Measurements from ENCODE around the gene CDC5L.
A peak's percentile ranks its signal among the peaks of the same experiment; 100 is the strongest.

CDC5L gene

DNA sequence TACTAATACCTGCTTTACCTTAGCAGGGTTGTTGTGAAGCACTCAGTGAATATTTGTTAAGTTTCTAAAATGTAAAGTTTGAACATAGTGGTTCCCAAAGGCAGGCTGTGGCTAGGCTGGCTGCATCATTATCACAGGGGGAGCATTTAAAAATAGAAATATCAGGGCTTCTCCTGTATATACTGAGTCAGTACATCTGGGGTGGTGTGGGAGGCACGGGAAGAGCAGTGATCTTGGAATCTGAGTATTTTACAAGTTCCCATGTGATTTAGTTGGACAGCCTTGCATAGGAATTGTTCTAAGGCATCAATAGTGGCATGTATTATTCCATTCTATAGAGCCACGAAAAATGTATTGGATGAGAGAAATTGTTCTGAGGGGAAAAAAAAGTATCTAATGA, 8.0 kb downstream of the CDC5L start:
- Mint-ChIP-seq H3K9me3 (no peaks in the 10 kb centered on the region), H3K36me3 (peaks cover 78% of the 10 kb centered on the region), H3K27me3 (no peaks in the 10 kb centered on the region), H3K4me3 (no peak overlapping the region), H3K27ac (no peak overlapping the region), H3K4me1 (peaks cover 24% of the 10 kb centered on the region)
- ATAC-seq = no peak

DNA sequence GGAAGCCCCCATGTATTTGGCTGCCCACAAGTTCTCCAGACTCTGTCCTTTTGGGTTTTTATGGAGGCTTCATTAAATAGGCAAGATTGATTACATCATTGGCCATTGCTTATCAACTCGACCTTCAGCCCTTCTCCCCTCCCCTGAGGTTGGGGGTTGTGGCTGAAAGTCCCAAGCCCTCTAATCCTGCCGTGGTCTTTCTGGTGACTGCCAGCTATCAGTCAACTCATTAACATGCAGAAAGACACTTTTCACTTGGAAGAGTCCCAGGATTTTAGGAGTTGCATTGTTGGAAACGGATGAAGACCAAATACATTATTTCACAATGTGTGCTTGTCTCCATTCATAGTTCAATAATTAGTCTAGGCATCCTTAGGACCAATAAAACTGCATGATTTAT, 9.5 kb downstream of the CDC5L start:
- H3K36me3 Mint-ChIP-seq = peaks cover 78% of the 10 kb centered on the region
- ATAC-seq = no peak
- peaks cover 16% of the 10 kb centered on the region for H3K4me1 Mint-ChIP-seq
- no peak overlapping the region for H3K27ac Mint-ChIP-seq
- no peak overlapping the region for H3K4me3 Mint-ChIP-seq
- H3K27me3 Mint-ChIP-seq = no peaks in the 10 kb centered on the region
- H3K9me3 Mint-ChIP-seq = no peaks in the 10 kb centered on the region

DNA sequence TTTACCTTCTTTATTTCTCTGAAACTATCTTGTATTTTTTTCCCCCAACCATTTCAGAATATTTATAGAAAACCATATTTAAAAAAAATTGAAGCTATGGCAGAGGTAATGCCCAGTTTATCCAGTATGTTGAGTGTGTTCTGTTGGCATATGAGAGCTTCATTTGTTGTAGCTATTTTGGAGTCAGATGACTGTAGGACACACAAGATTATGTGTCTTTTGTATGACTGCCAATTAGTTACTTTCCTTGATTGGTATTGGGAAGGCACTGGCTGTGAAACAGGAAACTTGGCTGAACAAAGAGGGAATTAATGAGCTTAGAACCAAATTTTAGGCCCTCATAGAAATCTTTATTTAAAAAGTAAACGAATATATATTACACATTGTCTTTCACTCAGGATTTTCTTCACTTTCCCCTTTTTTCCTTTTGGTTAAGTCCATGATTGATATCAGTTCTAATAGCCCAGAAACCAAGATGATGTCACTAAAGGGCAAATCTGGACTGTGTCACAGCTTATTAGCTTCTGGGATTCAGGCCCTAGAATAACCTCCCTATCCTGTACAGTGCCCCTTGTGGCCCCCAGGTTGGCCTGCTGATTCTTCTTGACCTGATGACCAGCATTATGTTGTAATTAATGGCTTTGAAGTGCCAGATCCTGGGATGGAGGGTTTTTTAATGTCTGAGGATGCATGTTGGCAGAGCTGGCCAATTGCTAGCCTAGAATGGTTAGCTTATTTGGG, 10.1 kb downstream of the CDC5L start:
- no peaks in the 10 kb centered on the region for H3K9me3 Mint-ChIP-seq
- H3K27me3 Mint-ChIP-seq = no peaks in the 10 kb centered on the region
- no peak for ATAC-seq
- no peak overlapping the region for H3K4me3 Mint-ChIP-seq
- H3K36me3 Mint-ChIP-seq = peaks cover 76% of the 10 kb centered on the region
- no peak overlapping the region for H3K27ac Mint-ChIP-seq
- H3K4me1 Mint-ChIP-seq = peaks cover 13% of the 10 kb centered on the region

DNA sequence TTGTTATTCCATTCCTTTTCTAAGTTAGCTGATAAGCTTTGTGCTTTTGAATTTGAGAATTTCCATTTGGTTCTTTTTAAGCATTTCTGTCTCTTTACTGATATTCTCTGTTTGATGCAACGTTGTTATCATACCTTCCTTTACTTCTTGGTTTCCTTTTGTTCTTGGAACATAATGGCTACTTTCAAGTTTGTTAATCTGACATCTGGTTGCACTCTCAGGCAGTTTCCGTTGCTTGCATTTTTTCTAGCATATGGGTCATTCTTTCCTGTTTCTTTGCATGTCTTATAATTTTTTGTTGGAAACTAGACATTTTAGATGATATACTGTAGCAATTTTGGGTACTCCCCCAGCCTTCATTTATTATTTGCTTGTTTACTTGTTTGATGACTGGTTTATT, 12.5 kb downstream of the CDC5L start:
- no peak overlapping the region for H3K27ac Mint-ChIP-seq

DNA sequence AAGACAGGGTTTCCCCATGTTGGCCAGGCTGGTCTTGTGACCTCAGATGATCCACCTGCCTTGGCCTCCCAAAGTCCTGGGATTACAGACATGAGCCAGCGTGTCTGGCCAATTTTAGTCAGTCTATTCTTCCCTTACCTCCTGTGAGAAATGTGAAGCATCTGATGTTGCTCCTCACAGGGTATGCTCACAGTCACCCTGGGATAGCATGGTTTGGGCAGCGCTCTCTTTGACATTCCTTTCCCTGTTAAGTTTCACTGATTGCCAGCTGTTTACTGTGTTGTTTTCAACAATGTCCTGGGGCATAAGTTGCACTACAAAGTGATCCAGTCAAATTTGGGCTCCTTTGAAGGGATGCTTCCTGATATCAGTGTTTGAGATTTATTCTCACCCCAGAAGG, 13.1 kb downstream of the CDC5L start:
- no peak for ATAC-seq
- Mint-ChIP-seq H3K4me3 (no peak overlapping the region), H3K9me3 (no peaks in the 10 kb centered on the region), H3K27me3 (no peaks in the 10 kb centered on the region), H3K27ac (no peak overlapping the region), H3K36me3 (peaks cover 70% of the 10 kb centered on the region), H3K4me1 (peaks cover 13% of the 10 kb centered on the region)

More for the DNA sequence above, 12.5 kb downstream of the CDC5L start:
- peaks cover 13% of the 10 kb centered on the region for H3K4me1 Mint-ChIP-seq
- ATAC-seq = no peak
- peaks cover 70% of the 10 kb centered on the region for H3K36me3 Mint-ChIP-seq
- H3K9me3 Mint-ChIP-seq = no peaks in the 10 kb centered on the region
- H3K27me3 Mint-ChIP-seq = no peaks in the 10 kb centered on the region
- H3K4me3 Mint-ChIP-seq = no peak overlapping the region

DNA sequence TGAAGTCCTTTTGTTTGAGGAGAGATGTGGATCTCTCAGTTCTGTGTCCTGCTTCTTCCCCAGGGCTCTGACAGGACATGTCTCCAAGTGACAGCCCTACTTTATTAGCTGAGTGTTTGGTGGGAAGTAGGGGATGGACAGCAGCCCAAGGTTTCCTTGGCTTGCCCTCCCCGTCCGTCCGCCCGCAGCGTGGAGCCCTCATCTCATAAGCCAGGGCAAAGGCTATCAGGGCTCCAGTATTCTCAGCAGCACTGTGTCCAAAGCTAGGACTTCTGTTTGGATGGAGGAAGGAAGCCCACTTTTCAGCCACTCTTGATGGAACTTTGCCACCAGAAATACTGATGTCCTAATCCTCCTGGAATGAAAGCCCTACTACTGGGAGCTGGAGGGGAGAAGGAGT, 13.6 kb downstream of the CDC5L start:
- ATAC-seq = no peak
- peaks cover 13% of the 10 kb centered on the region for H3K4me1 Mint-ChIP-seq
- H3K4me3 Mint-ChIP-seq = no peak overlapping the region
- no peaks in the 10 kb centered on the region for H3K27me3 Mint-ChIP-seq
- H3K36me3 Mint-ChIP-seq = peaks cover 71% of the 10 kb centered on the region
- no peaks in the 10 kb centered on the region for H3K9me3 Mint-ChIP-seq
- H3K27ac Mint-ChIP-seq = no peak overlapping the region

DNA sequence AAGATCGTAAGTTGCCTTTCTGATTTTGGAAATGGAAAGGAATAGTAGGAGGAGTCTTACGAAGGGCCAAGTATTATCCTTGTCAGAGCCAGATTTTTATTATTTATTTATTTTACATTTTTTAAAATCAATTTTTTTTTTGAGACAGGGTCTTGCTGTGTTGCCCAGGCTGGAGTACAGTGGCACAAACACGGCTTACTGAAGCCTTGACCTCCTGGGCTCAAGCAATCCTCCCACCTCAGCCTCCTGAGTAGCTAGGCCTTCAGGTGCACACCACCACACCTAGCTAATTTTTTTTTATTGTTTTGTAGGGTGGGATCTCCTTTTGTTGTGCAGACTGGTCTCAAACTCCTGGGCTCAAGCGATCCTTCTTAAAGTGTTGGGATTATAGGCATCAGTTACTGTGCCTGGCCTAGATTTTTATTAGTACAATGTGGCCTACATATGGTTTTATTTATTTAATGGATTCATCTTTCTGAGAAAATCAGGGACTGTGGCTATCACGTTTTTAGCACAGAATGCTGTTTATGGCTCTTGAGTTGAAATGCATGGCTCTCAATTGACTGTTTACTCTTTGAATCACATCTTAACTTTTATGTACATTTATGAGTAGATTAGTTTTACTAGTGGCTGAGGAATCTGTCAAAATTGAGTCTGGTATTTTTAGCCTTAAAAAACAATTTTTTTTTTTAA, 16.7 kb downstream of the CDC5L start:
- Mint-ChIP-seq H3K36me3 (peaks cover 77% of the 10 kb centered on the region), H3K9me3 (no peaks in the 10 kb centered on the region), H3K4me1 (peaks cover 5% of the 10 kb centered on the region), H3K27ac (no peak overlapping the region), H3K27me3 (no peaks in the 10 kb centered on the region), H3K4me3 (no peak overlapping the region)
- no peak for ATAC-seq

DNA sequence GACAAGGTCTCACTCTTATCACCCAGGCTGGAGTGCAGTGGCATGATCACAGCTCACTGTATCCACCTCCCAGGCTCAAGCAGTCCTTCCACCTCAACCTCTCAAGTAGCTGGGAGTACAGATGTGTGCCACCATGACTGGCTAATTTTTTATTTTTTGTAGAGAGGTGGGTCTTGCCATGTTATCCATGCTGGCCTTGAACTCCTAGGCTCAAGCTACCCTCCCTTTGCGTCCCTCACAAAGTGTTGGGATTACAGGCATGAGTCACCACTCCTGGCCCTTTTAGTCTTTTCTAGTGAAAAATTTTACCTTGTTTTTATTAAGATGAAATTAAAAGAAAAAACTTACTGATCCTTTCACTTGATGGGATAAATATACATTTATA, 17.2 kb downstream of the CDC5L start:
- no peak for ATAC-seq
- H3K27me3 Mint-ChIP-seq = no peaks in the 10 kb centered on the region
- no peak overlapping the region for H3K4me3 Mint-ChIP-seq
- H3K36me3 Mint-ChIP-seq = peaks cover 77% of the 10 kb centered on the region
- H3K9me3 Mint-ChIP-seq = no peaks in the 10 kb centered on the region
- no peak overlapping the region for H3K27ac Mint-ChIP-seq
- H3K4me1 Mint-ChIP-seq = peaks cover under 1% of the 10 kb centered on the region

DNA sequence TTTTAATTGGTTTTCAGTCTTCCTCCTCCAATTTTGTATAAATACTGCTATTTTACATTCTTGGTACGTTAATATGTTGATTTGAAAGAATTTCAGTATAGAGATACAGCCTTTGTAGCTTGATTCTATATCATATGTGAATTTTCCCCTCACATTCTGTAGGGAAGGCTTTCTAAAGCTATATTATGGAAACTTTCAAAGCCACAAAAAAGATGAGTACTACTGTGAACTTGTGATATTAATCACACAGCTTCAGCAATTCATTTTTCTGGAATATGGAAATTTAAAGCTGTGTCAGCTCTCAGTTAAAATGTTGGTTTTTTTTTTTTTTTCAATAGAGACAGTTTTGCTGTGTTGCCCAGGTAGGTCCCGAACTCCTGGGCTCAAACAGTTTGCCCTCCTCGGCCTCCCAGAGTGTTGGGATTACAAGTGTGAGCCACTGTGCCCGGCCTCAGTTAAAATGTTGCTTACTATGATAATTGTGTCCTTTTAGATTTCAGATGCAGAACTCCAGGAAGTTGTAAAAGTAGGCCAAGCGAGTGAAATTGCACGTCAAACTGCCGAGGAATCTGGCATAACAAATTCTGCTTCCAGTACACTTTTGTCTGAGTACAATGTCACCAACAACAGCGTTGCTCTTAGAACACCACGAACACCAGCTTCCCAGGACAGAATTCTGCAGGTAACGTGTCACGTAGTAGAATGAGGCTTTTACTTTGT, 20.6 kb downstream of the CDC5L start:
- ATAC-seq = no peak
- no peak overlapping the region for H3K4me3 Mint-ChIP-seq
- no peaks in the 10 kb centered on the region for H3K27me3 Mint-ChIP-seq
- peaks cover 91% of the 10 kb centered on the region for H3K36me3 Mint-ChIP-seq
- H3K4me1 Mint-ChIP-seq = peaks cover 15% of the 10 kb centered on the region
- H3K9me3 Mint-ChIP-seq = peaks cover 3% of the 10 kb centered on the region
- H3K27ac Mint-ChIP-seq = no peak overlapping the region

DNA sequence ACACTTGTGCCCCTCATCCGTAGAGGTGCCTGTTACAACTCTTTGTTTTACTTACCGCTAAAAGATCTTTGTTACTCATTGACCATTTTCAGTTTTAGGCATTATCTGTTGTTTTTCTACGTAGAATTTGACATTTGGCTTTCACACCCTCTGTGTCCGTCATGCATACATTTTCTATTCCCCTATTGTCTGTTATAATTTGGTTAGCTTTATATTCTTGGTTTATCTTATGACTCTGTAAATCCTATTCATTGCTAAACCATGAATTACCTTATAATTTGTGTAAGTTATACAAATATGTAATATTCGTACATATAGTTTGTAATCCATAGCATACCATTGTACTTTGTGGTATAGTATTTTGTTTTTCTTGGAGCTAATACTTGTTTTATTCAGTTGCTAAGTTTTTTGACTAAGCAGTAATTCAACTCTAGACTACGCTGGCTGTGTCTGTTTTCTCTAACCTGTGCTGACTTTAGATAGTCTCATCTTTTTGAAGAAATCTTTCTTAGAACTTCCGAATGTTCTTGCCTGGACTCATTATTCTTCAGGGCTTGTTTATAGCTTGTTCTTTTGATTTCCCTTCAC, 21.8 kb downstream of the CDC5L start:
- no peak overlapping the region for H3K27ac Mint-ChIP-seq
- H3K36me3 Mint-ChIP-seq = peaks cover 93% of the 10 kb centered on the region
- H3K9me3 Mint-ChIP-seq = peaks cover 3% of the 10 kb centered on the region
- H3K4me1 Mint-ChIP-seq = peaks cover 20% of the 10 kb centered on the region
- no peak overlapping the region for H3K4me3 Mint-ChIP-seq
- H3K27me3 Mint-ChIP-seq = no peaks in the 10 kb centered on the region
- ATAC-seq = no peak

DNA sequence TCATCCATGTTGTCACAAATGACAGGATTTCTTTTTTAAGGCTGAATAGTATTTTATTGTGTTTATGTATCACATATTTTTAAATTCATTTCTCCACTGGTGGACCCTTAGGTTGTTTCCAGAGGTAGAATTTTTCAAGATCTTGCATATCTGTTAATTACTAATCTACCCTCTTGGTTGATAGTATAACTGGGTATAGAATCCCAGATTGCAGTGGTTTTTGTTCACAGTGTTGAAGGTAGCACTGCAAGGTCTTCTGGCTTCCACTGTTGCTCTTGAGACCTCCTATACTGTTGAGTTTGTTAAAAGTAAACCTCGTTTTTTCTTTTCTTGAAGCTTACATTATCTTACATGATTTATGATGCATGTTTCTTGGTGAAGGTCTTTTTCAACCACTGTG, 22.9 kb downstream of the CDC5L start:
- Mint-ChIP-seq H3K4me3 (no peak overlapping the region), H3K27me3 (no peaks in the 10 kb centered on the region), H3K9me3 (peaks cover 3% of the 10 kb centered on the region), H3K36me3 (peaks cover 96% of the 10 kb centered on the region), H3K27ac (no peak overlapping the region), H3K4me1 (peaks cover 31% of the 10 kb centered on the region)
- ATAC-seq = no peak

DNA sequence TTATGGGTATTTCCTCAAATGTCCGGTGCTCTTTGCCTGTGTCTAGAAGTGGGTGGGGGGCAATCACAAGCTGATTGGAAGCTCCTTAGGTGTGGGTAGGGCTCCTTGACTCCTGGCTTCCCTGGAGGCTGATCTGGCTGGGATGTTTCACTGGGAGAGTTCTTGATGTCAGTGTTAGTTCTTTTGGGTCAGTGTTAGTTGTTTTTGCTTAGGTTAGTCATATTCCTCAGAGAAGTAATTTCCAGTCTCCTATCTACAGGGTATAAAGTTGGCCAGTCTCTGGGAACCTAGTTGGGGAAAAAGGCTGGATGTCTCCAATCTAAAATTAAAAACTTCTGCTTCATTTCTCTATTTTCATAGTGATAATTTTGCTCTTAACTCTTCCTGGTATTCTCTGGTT, 23.6 kb downstream of the CDC5L start:
- Mint-ChIP-seq H3K27ac (no peak overlapping the region), H3K4me1 (peaks cover 39% of the 10 kb centered on the region), H3K27me3 (no peaks in the 10 kb centered on the region), H3K4me3 (no peak overlapping the region), H3K36me3 (peaks cover 96% of the 10 kb centered on the region), H3K9me3 (peaks cover 3% of the 10 kb centered on the region)
- ATAC-seq = no peak

DNA sequence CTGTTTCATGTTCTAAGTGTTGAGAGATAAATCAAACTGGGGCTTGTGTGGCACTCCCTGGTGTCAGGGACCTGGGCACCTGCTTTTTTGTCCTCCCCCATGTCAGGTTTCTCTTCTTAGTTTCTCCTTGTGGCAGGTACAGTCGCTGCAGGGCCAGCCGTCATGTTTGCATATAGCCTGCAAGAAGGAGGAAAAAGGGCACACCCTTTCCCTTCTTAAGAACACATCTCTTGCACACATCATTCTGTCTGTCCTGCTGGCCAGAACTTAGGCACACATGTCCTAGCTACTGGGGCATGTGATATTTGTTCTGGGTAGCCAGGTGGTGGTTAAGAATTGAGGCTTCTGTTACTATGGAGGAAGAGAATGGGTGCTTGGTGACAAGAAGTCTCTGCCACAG, 27.9 kb downstream of the CDC5L start:
- H3K36me3 Mint-ChIP-seq = peaks cover 76% of the 10 kb centered on the region
- H3K27me3 Mint-ChIP-seq = no peaks in the 10 kb centered on the region
- H3K4me3 Mint-ChIP-seq = no peak overlapping the region
- peak; percentile 27 for ATAC-seq
- H3K4me1 Mint-ChIP-seq = peaks cover 43% of the 10 kb centered on the region
- no peaks in the 10 kb centered on the region for H3K9me3 Mint-ChIP-seq
- peak overlapping the region; percentile 48 for H3K27ac Mint-ChIP-seq

DNA sequence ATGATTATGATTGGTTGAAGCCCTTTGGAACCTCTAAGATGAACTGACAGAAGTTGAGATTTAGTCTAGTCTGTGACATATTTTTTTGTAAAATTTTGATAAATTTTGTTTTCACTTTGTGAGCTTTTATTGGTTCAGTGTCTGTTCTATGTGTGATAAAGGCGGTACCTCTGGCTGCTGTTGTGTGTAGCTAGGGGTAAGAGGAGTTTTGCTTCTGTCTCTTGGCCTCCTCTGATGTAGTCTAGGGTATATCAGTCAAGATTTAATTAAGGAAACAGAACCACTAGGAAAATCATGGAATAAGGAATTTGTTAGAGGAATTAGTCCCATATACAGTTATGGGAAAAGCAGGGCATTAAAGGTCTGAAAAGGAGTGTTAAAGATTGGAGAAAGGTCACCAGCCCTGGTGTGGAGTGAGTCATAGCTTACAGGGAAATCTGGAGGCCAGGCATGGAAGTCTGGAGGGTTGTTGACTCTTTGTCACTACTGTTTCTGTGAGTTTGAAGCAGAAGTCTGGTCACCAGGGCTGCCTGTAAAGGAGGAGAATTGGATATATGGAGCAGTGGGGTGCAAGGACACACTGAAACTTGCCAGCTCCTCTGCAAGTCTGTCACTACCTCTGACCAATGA, 28.5 kb downstream of the CDC5L start:
- no peaks in the 10 kb centered on the region for H3K9me3 Mint-ChIP-seq
- no peaks in the 10 kb centered on the region for H3K27me3 Mint-ChIP-seq
- peaks cover 40% of the 10 kb centered on the region for H3K4me1 Mint-ChIP-seq
- H3K4me3 Mint-ChIP-seq = no peak overlapping the region
- peaks cover 76% of the 10 kb centered on the region for H3K36me3 Mint-ChIP-seq
- peak overlapping the region; percentile 48 for H3K27ac Mint-ChIP-seq
- no peak for ATAC-seq

DNA sequence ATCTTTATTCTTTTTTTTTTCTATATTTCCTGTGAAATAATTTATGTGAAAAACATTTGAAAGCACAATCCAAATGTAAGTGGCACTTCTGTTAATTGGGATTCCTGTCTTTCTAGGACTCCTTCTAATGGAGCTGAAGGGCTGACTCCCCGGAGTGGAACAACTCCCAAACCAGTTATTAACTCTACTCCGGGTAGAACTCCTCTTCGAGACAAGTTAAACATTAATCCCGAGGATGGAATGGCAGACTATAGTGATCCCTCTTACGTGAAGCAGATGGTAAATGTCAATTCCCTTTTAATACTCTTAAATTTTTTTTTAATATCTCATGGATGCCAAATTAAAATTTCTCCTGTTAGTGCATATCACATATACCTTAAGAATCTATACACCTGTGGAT, 35.0 kb downstream of the CDC5L start:
- H3K27me3 Mint-ChIP-seq = no peaks in the 10 kb centered on the region
- ATAC-seq = no peak
- H3K27ac Mint-ChIP-seq = no peak overlapping the region
- no peak overlapping the region for H3K4me3 Mint-ChIP-seq
- H3K9me3 Mint-ChIP-seq = no peaks in the 10 kb centered on the region
- H3K4me1 Mint-ChIP-seq = no peaks in the 10 kb centered on the region
- H3K36me3 Mint-ChIP-seq = peaks cover 63% of the 10 kb centered on the region
